NCI-H526 (cell line): ENCODE data around the gene EMP1.

Experiments
- DNase-seq, 2 experiments: peaks; one replicate each; lab custom pipeline; 2025; lab: John Stamatoyannopoulos, UW

Gene EMP1

GRCh38 chr12:13173012-13173932 lies 23.3 kb upstream of the EMP1 start:
- DNase-seq, result no peak

DNA sequence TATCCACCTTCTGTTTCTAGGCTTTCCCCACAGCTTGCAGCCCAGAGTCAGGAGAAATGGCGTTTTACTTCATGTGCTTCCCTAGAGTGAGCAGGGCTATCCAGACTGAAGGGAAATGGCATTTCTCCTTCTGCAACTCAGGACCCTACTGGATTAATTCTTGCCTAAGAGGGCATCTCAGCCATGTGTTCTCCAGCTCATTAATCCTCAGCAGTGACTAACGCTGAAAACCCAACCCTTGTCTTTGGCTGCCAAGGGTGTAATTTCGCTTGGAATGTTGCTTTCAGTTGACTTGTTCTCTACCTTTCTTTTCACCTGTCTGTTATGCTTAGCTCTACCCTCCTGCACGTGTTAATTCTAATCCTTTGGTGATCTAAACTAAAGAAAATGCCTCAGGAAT lies 21.0 kb upstream of the EMP1 start:
- DNase-seq, result no peak

DNA sequence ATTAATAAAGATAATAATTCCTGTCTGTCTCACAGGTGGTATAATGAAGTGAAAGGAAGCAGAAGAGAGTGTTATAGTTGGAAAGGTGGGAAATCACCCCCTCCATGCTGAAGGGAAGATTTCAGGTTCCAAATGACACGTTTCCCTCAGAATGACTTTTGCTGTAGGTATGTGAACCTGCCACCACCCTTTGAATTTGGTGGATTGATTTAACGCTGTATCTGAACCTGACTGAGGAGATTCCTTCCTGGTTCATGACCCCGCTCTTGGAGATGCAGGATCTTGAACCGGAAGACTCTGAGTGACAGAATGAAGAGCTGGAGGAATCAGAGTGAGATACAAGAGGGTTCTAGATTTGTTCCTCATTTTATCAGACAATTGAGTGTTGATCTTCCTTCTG lies 20.3 kb upstream of the EMP1 start:
- no peak for DNase-seq

DNA sequence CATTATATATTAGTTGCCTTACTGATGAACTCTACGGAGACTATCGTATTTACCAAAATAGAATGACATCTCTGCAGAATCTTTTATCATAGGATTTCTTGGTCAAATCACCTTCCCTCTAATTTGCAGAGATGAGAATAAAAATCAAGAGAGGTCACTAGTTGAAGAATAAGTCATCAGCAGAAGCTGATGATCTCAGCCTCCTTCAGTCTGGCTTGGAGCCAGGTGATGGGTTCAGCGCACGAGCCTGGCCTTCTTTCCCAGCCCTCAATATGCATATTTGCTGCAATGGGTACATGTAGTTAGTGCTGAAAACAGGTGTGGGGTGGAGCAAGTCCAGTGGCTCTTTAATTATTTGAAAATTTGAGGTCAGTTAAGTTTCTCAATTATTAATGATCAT lies 19.2 kb upstream of the EMP1 start:
- DNase-seq, result no peak

DNA sequence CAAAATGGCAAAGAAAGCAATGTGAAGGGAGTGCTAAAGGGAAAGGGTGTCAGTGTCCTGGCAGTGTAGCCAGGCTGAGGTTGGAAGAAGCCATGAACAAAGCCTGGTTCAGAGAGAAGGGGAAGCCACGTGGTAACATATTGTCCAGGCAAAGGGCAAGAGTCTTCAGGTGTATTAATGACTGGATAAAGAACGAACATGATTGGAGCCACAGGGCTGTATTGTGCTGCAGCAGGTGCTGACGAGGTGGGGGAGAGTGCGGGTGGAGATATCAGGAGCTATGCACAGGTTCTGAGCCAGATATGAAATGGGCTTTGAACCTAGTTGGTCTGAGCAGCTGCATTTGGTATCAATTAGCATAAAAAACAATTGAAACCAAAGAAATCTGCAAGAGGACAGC lies 18.6 kb upstream of the EMP1 start:
- no peak for DNase-seq

GRCh38 chr12:13178568-13179210 lies 17.8 kb upstream of the EMP1 start:
- DNase-seq, result no peak

- peak; percentile 34 to 78 for DNase-seq
Observed at GRCh38 chr12:13179211-13180074, 17.1 kb upstream of the EMP1 start.

- DNase-seq, result peak in 1 of 2 experiments; percentile 38
Observed at GRCh38 chr12:13181375-13182070, 15.0 kb upstream of the EMP1 start.

DNA sequence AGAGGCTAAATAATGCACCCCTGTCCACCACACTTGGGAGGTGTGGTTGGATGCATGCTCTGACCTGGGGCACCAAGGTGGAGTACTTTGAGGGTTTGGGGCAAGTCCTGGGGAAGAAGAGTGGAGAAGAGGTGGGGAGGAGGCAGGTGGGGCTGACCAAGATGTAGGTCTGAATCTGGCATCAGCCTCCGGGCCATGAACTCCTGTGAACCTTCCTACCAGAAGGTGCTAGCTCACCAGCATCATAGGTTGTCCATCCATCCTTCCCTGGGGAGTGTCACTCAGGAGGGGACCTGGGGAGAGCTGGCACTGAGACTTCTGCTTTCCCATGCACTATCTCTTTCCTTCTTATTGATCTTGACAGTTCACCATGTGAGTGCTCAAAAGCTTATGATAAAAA lies 13.6 kb upstream of the EMP1 start:
- no peak for DNase-seq

GRCh38 chr12:13183620-13184019 lies 12.9 kb upstream of the EMP1 start:
- DNase-seq, result no peak

DNA sequence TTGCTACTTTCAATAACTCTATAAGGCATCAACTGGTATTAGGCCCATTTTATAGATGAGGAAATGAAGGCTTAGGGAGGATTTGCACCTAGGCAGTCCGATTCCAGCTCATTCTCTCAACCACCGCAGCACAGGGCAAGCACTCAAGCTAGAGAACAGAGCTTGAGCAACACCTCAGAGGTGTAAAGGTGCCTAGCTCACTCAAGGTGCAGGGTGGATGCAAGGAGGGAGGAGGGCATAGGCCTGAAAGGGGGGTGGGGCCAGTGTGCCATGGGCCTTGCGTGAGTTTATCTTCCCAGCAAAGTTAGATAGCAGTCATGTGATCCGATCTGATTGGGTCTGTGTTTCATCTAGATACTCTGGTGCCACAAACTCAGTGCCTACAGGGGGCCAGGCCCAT lies 10.2 kb upstream of the EMP1 start:
- no peak for DNase-seq

DNA sequence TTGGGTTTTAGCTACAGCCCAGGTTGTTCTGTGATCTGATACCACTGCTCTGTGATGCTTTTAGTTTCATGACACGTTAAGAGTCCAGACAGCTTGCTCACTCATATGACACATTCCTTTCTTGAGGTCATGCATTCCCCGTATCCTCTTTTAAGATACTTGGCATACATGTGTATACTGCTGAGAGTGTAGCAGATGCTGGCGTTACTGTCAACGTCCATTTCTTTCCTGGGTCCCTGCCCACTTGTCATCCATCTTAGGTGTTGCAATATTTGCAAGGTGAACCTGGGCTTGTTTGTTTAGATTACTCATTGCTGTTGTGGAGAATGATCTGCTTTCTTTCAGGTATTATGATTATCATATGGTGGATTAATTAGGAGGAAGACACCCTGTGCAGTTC lies 9.1 kb upstream of the EMP1 start:
- DNase-seq, result no peak

- DNase-seq, result no peak
Observed at GRCh38 chr12:13189264-13189663, 7.3 kb upstream of the EMP1 start.

- no peak for DNase-seq
Observed at GRCh38 chr12:13190275-13190674, 6.3 kb upstream of the EMP1 start.

DNA sequence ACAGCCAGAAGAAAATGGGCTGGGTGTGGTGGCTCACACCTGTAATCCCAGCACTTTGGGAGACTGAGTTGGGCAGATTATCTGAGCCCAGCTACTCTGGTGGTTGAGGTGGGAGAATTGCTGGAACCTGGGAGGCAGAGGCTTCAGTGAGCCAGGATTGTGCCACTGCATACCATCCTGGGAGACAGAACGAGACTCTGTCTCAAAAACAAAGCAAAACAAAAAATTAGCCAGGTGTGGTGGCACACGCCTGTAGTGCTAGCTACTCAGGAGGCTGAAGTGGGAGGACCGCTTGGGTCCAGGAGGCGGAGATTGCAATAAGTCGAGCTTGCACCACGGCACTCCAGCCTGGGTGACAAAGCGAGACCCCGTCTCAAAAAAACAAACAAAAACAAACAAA lies 3.8 kb upstream of the EMP1 start:
- DNase-seq, result no peak

GRCh38 chr12:13193505-13194231 lies 2.9 kb upstream of the EMP1 start:
- DNase-seq, result peak in 1 of 2 experiments; percentile 11

DNA sequence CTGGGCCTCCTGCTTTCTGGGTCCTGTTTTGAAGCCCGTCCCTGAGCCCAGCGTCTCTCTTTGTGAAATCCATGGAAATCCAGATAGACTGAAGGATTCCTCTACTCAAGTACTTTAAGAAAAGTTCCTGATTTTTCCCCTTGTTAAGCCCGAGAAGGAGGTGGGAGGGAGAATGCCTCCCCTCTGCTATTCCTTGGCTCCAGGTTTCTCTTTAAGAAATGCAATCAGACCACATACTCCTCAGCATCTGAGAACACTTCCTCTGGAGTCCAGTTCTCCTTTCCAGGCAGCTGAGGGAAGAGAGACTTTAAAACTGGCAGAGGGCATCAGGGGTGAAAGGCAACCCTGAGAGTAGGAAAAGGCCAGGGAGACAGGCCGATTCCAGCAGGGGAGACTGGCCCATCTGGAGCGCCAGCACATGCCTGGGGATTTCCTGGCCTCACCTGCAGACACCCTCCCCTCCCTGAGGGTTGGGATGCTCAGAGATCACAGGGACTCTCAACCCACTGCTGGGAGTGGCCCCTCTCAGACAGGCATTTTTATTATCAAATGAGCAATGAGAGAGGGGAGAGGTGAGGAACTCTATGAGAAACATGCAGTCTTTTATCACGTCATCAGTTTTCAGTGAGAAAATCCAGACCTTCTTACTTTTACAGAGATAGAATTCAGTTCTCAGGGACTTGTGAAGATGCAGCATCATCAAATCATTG lies 2.0 kb upstream of the EMP1 start:
- peak in 1 of 2 experiments; percentile 33 for DNase-seq

DNA sequence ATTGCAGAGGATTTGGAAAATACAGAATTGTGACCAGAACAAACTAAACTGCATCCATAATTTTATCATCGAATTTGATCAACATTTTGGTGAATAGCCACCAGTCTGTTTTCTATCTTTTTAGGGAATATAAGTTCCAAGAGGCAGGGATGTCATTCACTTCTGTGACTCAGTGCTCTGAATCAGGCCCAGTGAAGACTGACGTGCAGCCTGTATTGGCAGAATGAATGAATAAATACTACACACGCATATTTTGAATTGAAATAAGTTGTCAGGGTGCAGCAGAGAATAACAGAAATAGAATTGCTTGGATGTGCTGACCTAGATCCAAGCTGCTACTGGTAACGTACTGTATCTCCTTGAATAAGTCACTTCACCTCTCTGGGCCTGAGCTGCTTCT lies 1.3 kb upstream of the EMP1 start:
- DNase-seq, result no peak

DNA sequence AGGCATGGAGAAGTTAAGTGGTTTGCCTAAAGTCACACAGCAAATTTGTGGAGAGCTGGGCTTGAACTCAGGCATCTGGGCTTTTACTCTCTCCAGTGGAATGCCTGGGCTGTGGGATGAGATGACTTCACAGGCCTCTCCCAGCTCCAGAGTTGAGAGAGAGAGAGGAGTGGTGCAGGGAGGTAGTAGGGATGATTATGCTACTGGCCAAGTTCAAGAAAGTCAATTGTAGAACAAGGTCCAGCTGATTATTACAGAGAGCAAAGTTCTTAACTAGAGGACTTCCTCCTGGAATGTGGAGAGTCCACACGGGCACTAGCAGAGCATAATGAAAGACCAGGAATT lies 769 bp upstream of the EMP1 start:
- no peak for DNase-seq

DNA sequence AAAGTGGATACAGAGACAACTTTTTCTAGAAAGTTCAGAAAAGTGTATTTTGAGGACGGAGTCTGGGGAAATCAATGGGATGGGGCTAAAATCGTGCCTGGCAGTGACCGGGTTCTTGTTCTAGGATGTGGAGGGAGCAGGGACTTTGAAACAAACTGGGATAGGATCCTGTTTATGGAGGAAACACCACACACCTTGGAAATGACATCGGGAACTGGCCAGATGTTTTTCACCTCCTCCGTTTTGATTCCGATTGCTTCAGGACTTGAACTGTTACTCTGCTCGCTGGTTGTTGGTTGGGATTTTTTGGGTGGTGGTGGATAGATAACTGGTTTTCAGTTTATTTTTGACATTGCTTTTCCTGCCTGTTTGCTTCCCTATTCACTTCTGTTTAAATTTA lies 506 bp downstream of the EMP1 start:
- no peak for DNase-seq
